RWPE2 (cell line): ENCODE measurements around the gene NMNAT3.
A peak's percentile ranks its signal among the peaks of the same experiment; 100 is the strongest.

ENCODE experiments used
- ATAC-seq: fragments of 200-7000 bp; cut with Tn5 transposase; 3 replicates; pipeline ENCODE4 v1.9.1; 2021; ENCODE audit warnings: low read depth
- DNase-seq: peaks from one replicate; pipeline ENCODE4 v3.0.0-alpha.2; 2020; ENCODE audit warnings: low spot score
- H3K27ac ChIP-seq: fragments of 450-650 bp; 2 replicates; pipeline ENCODE4 v1.5.1; 2017; ENCODE audit warnings: mild to moderate bottlenecking; ENCODE audit not compliant: poor library complexity, severe bottlenecking
- H3K27me3 ChIP-seq: fragments of 250-450 bp; sonication (Bioruptor Pico); 2 replicates; pipeline ENCODE4 v1.5.1; 2021; ENCODE audit warnings: mild to moderate bottlenecking, moderate library complexity; ENCODE audit not compliant: insufficient read depth, poor library complexity, severe bottlenecking
- H3K36me3 ChIP-seq: fragments of 250-450 bp; sonication (Bioruptor Pico); 2 replicates; pipeline ENCODE4 v1.5.1; 2020; ENCODE audit warnings: low read depth, mild to moderate bottlenecking, moderate library complexity
- H3K4me1 ChIP-seq: fragments of 250-450 bp; sonication (Bioruptor Pico); 2 replicates; pipeline ENCODE4 v1.5.1; 2021; ENCODE audit warnings: mild to moderate bottlenecking, moderate library complexity; ENCODE audit not compliant: insufficient read depth, poor library complexity, severe bottlenecking
- H3K4me3 ChIP-seq: fragments of 250-450 bp; sonication (Bioruptor Pico); 2 replicates; pipeline ENCODE4 v1.5.1; 2021; ENCODE audit warnings: mild to moderate bottlenecking, moderate library complexity; ENCODE audit not compliant: severe bottlenecking
- H3K9me3 ChIP-seq: fragments of 250-450 bp; sonication (Bioruptor Pico); 2 replicates; pipeline ENCODE4 v1.5.1; 2021; ENCODE audit warnings: mild to moderate bottlenecking, moderate library complexity; ENCODE audit not compliant: severe bottlenecking
- TF ChIP-seq, protein P1 (sequence below): fragments of 450-650 bp; IDR thresholded peaks from one replicate; pipeline ENCODE4 v1.5.1; 2017; ENCODE audit warnings: mild to moderate bottlenecking, moderate library complexity; ENCODE audit not compliant: poor library complexity, severe bottlenecking

Gene NMNAT3

DNA sequence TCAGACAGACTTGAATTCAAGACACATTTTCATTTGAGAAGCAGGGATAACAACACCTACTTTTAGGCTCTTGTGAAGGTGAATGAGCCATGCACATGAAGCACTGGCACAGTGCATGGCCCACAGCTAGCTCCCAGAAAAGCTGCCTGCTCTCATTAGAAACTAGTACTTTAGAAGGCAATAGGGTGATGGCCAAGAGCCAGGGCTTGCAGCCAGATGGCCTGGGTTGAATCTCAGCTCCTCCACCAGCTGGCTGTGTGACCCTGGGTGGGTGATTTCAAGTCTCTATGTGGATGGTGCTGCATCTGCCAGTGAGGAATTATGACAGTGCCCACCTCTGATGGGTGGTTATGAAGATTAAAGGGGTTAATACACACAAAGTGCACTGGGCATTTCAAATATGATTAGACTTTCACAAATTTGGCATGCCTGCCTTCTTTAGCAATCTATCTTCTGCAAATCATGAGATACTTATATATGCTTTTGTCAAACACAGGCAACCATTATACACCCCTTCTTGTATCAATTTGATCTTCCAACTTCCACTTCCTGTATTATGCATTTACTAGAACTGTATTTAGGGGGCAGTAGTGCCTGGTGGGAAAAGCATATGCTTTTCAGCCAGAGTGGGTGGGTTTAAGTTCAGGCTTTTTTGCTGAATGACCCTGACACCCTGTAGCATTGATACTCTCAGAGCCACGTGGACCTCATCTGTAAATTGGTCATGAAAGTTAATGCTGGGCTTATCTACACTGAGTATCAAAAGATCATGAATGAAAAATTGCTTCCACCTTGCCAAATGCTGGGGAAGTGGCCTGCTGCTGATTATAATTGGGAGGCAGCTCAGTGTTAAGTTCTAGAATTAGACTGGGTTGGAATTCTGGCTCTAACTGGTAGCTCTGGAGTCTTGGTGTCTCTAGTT is 103.5 kb downstream of the NMNAT3 start:
- H3K4me3 ChIP-seq: no peak overlapping the region
- TF ChIP-seq, protein P1, sequence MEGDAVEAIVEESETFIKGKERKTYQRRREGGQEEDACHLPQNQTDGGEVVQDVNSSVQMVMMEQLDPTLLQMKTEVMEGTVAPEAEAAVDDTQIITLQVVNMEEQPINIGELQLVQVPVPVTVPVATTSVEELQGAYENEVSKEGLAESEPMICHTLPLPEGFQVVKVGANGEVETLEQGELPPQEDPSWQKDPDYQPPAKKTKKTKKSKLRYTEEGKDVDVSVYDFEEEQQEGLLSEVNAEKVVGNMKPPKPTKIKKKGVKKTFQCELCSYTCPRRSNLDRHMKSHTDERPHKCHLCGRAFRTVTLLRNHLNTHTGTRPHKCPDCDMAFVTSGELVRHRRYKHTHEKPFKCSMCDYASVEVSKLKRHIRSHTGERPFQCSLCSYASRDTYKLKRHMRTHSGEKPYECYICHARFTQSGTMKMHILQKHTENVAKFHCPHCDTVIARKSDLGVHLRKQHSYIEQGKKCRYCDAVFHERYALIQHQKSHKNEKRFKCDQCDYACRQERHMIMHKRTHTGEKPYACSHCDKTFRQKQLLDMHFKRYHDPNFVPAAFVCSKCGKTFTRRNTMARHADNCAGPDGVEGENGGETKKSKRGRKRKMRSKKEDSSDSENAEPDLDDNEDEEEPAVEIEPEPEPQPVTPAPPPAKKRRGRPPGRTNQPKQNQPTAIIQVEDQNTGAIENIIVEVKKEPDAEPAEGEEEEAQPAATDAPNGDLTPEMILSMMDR: peak; percentile 7
- no peaks in the 10 kb centered on the region for H3K36me3 ChIP-seq
- no peak overlapping the region for H3K27ac ChIP-seq
- H3K27me3 ChIP-seq: no peaks in the 10 kb centered on the region
- H3K4me1 ChIP-seq: no peaks in the 10 kb centered on the region
- no peaks in the 10 kb centered on the region for H3K9me3 ChIP-seq
- ATAC-seq: no peak
- no peak for DNase-seq

GRCh38 chr3:139572847-139573672 is 104.7 kb downstream of the NMNAT3 start:
- Histone ChIP-seq H3K27ac (no peak overlapping the region), H3K27me3 (no peaks in the 10 kb centered on the region), H3K36me3 (no peaks in the 10 kb centered on the region), H3K9me3 (no peaks in the 10 kb centered on the region), H3K4me1 (no peaks in the 10 kb centered on the region), H3K4me3 (no peak overlapping the region)
- ATAC-seq (no peak), DNase-seq (no peak)
- TF ChIP-seq, protein P1: no peak

DNA sequence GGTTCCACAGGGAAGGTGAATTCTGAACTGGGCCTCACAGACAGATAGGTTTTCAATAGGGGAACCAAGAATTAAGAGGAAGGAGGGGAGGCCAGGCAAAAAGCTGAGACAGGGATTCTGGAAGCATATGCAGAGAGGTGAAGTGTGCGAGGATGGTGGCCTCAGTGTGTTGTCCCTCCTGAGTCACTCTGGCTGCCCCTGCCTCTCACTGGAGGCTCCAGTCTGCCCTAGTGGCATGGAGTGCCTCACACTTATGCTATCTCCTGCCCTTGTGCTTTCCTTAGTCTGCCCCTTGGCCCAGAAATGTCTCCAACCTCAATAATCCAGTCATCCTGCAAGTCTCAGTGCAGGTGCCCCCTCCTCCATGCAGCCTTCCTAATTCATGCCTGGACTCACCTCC is 106.1 kb downstream of the NMNAT3 start:
- H3K36me3 ChIP-seq: no peaks in the 10 kb centered on the region
- no peak overlapping the region for H3K27ac ChIP-seq
- DNase-seq: no peak
- no peaks in the 10 kb centered on the region for H3K9me3 ChIP-seq
- ATAC-seq: no peak
- H3K4me1 ChIP-seq: no peaks in the 10 kb centered on the region
- H3K4me3 ChIP-seq: no peak overlapping the region
- TF ChIP-seq, protein P1: no peak
- no peaks in the 10 kb centered on the region for H3K27me3 ChIP-seq

DNA sequence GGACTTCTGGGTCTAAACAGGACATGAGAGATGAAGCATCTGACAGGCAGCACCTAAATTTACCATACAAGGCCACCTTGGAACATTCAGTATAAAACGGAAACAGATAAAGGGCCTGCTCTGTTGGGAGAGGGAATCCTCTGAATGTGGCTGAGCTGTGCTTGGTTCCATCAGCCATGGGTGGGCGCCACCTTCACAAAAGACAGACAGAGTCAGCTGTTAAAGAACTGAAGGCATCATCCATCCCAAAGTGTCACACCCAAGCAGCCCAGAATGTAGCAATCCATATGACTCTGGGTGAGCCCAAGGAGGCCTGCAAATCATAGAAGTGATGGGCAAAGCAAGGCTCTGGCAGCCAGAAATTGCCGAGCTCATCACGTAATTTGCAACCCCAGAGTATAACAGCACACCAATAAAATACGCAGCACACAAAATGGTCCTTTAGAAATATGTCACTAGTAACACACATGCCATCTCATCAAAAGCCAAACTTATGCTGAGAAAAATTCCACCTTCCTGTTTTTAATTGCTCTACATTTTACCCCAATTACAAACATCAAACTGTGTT is 113.4 kb downstream of the NMNAT3 start:
- ATAC-seq (peak; percentile 37; the same call in 2 of the 3 replicates), DNase-seq (no peak)
- Histone ChIP-seq H3K27me3 (no peaks in the 10 kb centered on the region), H3K4me1 (peaks cover 7% of the 10 kb centered on the region), H3K9me3 (no peaks in the 10 kb centered on the region), H3K27ac (no peak overlapping the region), H3K4me3 (no peak overlapping the region), H3K36me3 (no peaks in the 10 kb centered on the region)
- TF ChIP-seq, protein P1: peak; percentile 41
